OCI-LY3 (cell line): ENCODE data around the gene CLEC3B.

Source experiments
- CTCF ChIP-seq: fragments of 200-600, 300-600 bp; sonication (generic); IDR thresholded peaks from 2 replicates; pipeline ENCODE4 v1.5.1; 2014; ENCODE audit warnings: antibody characterized with exemption, low read length, low read depth
- EZH2phosphoT487 ChIP-seq: fragments of 200-600 bp; shearing (Covaris generic); IDR thresholded peaks from 2 replicates; pipeline ENCODE4 v1.6.1; 2018; ENCODE audit warnings: antibody characterized with exemption, mixed run types, low read depth

- no peak for TF ChIP-seq CTCF
- TF ChIP-seq EZH2phosphoT487 = no peak
Observed at GRCh38 chr3:45049807-45050206, 23.7 kb downstream of the CLEC3B start.
